Fibroblast of lung (primary cell): ENCODE data around the gene CHD6. TPM values are rescaled to one million over a fixed set of nuclear protein-coding genes. Genes with fewer than 3 reads are reported as not detected.

Source experiments
- DNase-seq, 2 donors: peaks; one replicate each; pipeline versions ENCODE4 v3.0.0 to v3.0.0-alpha.2; 2010; ENCODE audit warnings: low read depth in 2 of 2
- H2AFZ ChIP-seq: 2 replicates; pipeline ENCODE4 v1.5.1; 2012; ENCODE audit warnings: low read length, control low read depth, inconsistent platforms
- H3K27ac ChIP-seq: 2 replicates; pipeline ENCODE4 v1.5.1; 2011; ENCODE audit warnings: low read length, control low read depth; ENCODE audit not compliant: insufficient read depth
- H3K27me3 ChIP-seq: 2 replicates; pipeline ENCODE4 v1.5.1; 2011; ENCODE audit warnings: mild to moderate bottlenecking, low read length; ENCODE audit not compliant: control insufficient read depth, insufficient read depth
- H3K36me3 ChIP-seq: 2 replicates; pipeline ENCODE4 v1.5.1; 2011; ENCODE audit warnings: low read length; ENCODE audit not compliant: control insufficient read depth, insufficient read depth
- H3K4me1 ChIP-seq: 2 replicates; pipeline ENCODE4 v1.5.1; 2011; ENCODE audit warnings: low read length; ENCODE audit not compliant: control insufficient read depth, insufficient read depth; ENCODE audit errors: extremely low read depth
- H3K4me2 ChIP-seq: 2 replicates; pipeline ENCODE4 v1.5.1; 2011; ENCODE audit warnings: low read length, control low read depth; ENCODE audit not compliant: insufficient read depth; ENCODE audit errors: extremely low read depth
- H3K4me3 ChIP-seq, 4 experiments: fragments of 200-600 bp in 1 of 4; sonication (generic) in 1 of 4; replicated peaks in 1 of 4; 2 replicates each; pipeline ENCODE4 v1.5.1; 2011 to 2016; ENCODE audit warnings: low read length in 4 of 4, low read depth in 3 of 4, mild to moderate bottlenecking in 3 of 4, control low read depth in 2 of 4, inconsistent platforms in 1 of 4, mixed read lengths in 1 of 4; ENCODE audit not compliant: insufficient read depth in 1 of 4; ENCODE audit errors: control extremely low read depth in 1 of 4
- H3K79me2 ChIP-seq: 2 replicates; pipeline ENCODE4 v1.5.1; 2012; ENCODE audit warnings: mild to moderate bottlenecking, low read length, inconsistent platforms; ENCODE audit not compliant: control insufficient read depth, insufficient read depth
- H3K9ac ChIP-seq: 2 replicates; pipeline ENCODE4 v1.5.1; 2011; ENCODE audit warnings: mild to moderate bottlenecking, low read length, control low read depth; ENCODE audit not compliant: insufficient read depth
- H3K9me3 ChIP-seq: 2 replicates; pipeline ENCODE4 v1.5.1; 2012; ENCODE audit warnings: low read depth, low read length; ENCODE audit not compliant: control insufficient read depth, insufficient read depth
- H4K20me1 ChIP-seq: 2 replicates; pipeline ENCODE4 v1.5.1; 2011; ENCODE audit warnings: low read length; ENCODE audit not compliant: control insufficient read depth, insufficient read depth; ENCODE audit errors: extremely low read depth
- CTCF ChIP-seq, 2 donors: IDR thresholded peaks in 1 of 2; conservative IDR thresholded peaks in 1 of 2; 1 replicate in 1 of 2; 2 replicates in 1 of 2; pipeline ENCODE4 v1.5.1; 2011 to 2012; ENCODE audit warnings: low read length in 2 of 2, control low read depth in 1 of 2, inconsistent platforms in 1 of 2, low read depth in 1 of 2, mild to moderate bottlenecking in 1 of 2
- EZH2 ChIP-seq: IDR thresholded peaks from 2 replicates; pipeline ENCODE4 v1.5.1; 2012; ENCODE audit warnings: low read length, control low read depth, mild to moderate bottlenecking; ENCODE audit errors: missing control alignments
- polyA plus RNA-seq, 2 donors: library from polyadenylated mRNA; depleted of rRNA in 1 of 2; stranded (reverse) in 1 of 2; unstranded in 1 of 2; fragments of >200 nt; gene quantifications; 2 replicates each; pipeline ENCODE4 v1.2.1, GENCODE V29; 2011 to 2012; ENCODE audit warnings: missing spikeins in 1 of 2
- total RNA-seq: library from RNA; depleted of rRNA; stranded (reverse); fragments of >200 nt; gene quantifications from 2 replicates; pipeline ENCODE4 v1.2.1, GENCODE V29; 2014

The CHD6 gene
- total and polyA plus RNA-seq, 2 donors (not counting 1 experiment from before 2014, with no cell fraction given) = 13.4 to 25.9 TPM

- Histone ChIP-seq H3K27me3 (no peaks in the 10 kb centered on the region), H3K79me2 (no peaks in the 10 kb centered on the region), H3K36me3 (peaks cover 7% of the 10 kb centered on the region), H3K9me3 (no peaks in the 10 kb centered on the region), H3K9ac (no peak overlapping the region), H3K4me1 (no peaks in the 10 kb centered on the region), H4K20me1 (no peaks in the 10 kb centered on the region), H2AFZ (no peak overlapping the region), H3K4me2 (no peak overlapping the region), H3K4me3 (no peak overlapping the region), H3K27ac (no peak overlapping the region)
- no peak for DNase-seq
- no peak for TF ChIP-seq CTCF (conservative IDR thresholded peaks at IDR 0.05 in 1 of 2, IDR thresholded peaks at IDR 0.05 in 1 of 2; ENCODE audit: low read depth in 1 of 2, low read length in 2 of 2)
- TF ChIP-seq EZH2 = no peak
These were observed 209.9 kb downstream of the CHD6 start for GRCh38 chr20:41408156-41408794.

GRCh38 chr20:41407607-41408006, 210.6 kb downstream of the CHD6 start:
- no peak overlapping the region for H2AFZ ChIP-seq
- DNase-seq = no peak
- H4K20me1 ChIP-seq = no peaks in the 10 kb centered on the region
- no peak overlapping the region for H3K4me3 ChIP-seq
- H3K36me3 ChIP-seq = peaks cover 7% of the 10 kb centered on the region
- no peaks in the 10 kb centered on the region for H3K79me2 ChIP-seq
- no peaks in the 10 kb centered on the region for H3K4me1 ChIP-seq
- H3K27ac ChIP-seq = no peak overlapping the region
- H3K4me2 ChIP-seq = no peak overlapping the region
- H3K9ac ChIP-seq = no peak overlapping the region
- no peaks in the 10 kb centered on the region for H3K9me3 ChIP-seq
- H3K27me3 ChIP-seq = no peaks in the 10 kb centered on the region
- no peak for TF ChIP-seq CTCF (conservative IDR thresholded peaks at IDR 0.05 in 1 of 2, IDR thresholded peaks at IDR 0.05 in 1 of 2; ENCODE audit: low read depth in 1 of 2, low read length in 2 of 2)
- no peak for TF ChIP-seq EZH2

- Histone ChIP-seq H3K79me2 (no peaks in the 10 kb centered on the region), H2AFZ (no peak overlapping the region), H3K36me3 (peaks cover 7% of the 10 kb centered on the region), H3K27me3 (no peaks in the 10 kb centered on the region), H3K27ac (no peak overlapping the region), H3K4me1 (no peaks in the 10 kb centered on the region), H3K4me2 (no peak overlapping the region), H3K9me3 (no peaks in the 10 kb centered on the region), H3K9ac (no peak overlapping the region), H3K4me3 (no peak overlapping the region), H4K20me1 (no peaks in the 10 kb centered on the region)
- TF ChIP-seq EZH2 = no peak
- TF ChIP-seq CTCF (conservative IDR thresholded peaks at IDR 0.05 in 1 of 2, IDR thresholded peaks at IDR 0.05 in 1 of 2; ENCODE audit: low read depth in 1 of 2, low read length in 2 of 2) = no peak
- DNase-seq = no peak
These were observed 211.2 kb downstream of the CHD6 start for GRCh38 chr20:41406896-41407444.
